ENCODE measurements around the gene HIRA.
"Not testable (repeated sequence)": the region's sequence is repeated elsewhere in the genome, so short reads cannot be mapped to it uniquely, and the experiment has no call there.

The HIRA gene

GRCh38 chr22:19443544-19444211, 12.1 kb upstream of the HIRA start:
- H3K4me3 ChIP-seq (ENCODE audit: low read depth, low read length), result no peak overlapping the region

GRCh38 chr22:19442166-19442565, 10.6 kb upstream of the HIRA start:
- H3K4me3 ChIP-seq (ENCODE audit: low read depth, low read length), result no peak overlapping the region

- no peak overlapping the region for H3K4me3 ChIP-seq (ENCODE audit: low read depth, low read length)
Measured at GRCh38 chr22:19440411-19441195, 9.1 kb upstream of the HIRA start.

GRCh38 chr22:19438298-19438697, 6.8 kb upstream of the HIRA start:
- H3K4me3 ChIP-seq (ENCODE audit: low read depth, low read length), result no peak overlapping the region

GRCh38 chr22:19436444-19437161, 5.1 kb upstream of the HIRA start:
- H3K4me3 ChIP-seq (ENCODE audit: low read depth, low read length), result not testable (repeated sequence)

- H3K4me3 ChIP-seq (ENCODE audit: low read depth, low read length), result no peak overlapping the region
Measured at GRCh38 chr22:19434829-19435580, 3.5 kb upstream of the HIRA start.

GRCh38 chr22:19434401-19434800, 2.9 kb upstream of the HIRA start:
- H3K4me3 ChIP-seq (ENCODE audit: low read depth, low read length), result no peak overlapping the region

GRCh38 chr22:19432133-19432851, 759 bp upstream of the HIRA start, which contains the start of gene MRPL40:
MRPL40 (plus strand) TSS chr22:19432545; CDS start chr22:19432555, 10 bp downstream.
- peak within 1 kb of the TSS; percentile 88 for H3K4me3 ChIP-seq (ENCODE audit: low read depth, low read length)

- peak overlapping the region; percentile 85 for H3K4me3 ChIP-seq (ENCODE audit: low read depth, low read length)
Measured at GRCh38 chr22:19430890-19431541, 517 bp downstream of the HIRA start.

- H3K4me3 ChIP-seq (ENCODE audit: low read depth, low read length), result peak overlapping the region; percentile 85
Measured at GRCh38 chr22:19429950-19430889, 1.3 kb downstream of the HIRA start.

- no peak overlapping the region for H3K4me3 ChIP-seq (ENCODE audit: low read depth, low read length)
Measured at GRCh38 chr22:19424186-19424500, 7.4 kb downstream of the HIRA start.

- H3K4me3 ChIP-seq (ENCODE audit: low read depth, low read length), result no peak overlapping the region
Measured at GRCh38 chr22:19422440-19423301, 8.9 kb downstream of the HIRA start.

- no peak overlapping the region for H3K4me3 ChIP-seq (ENCODE audit: low read depth, low read length)
Measured at GRCh38 chr22:19420321-19420720, 11.2 kb downstream of the HIRA start.

- no peak overlapping the region for H3K4me3 ChIP-seq (ENCODE audit: low read depth, low read length)
Measured at GRCh38 chr22:19419464-19420178, 11.9 kb downstream of the HIRA start.

GRCh38 chr22:19419086-19419463, 12.5 kb downstream of the HIRA start:
- H3K4me3 ChIP-seq (ENCODE audit: low read depth, low read length), result no peak overlapping the region

GRCh38 chr22:19412923-19413322, 18.6 kb downstream of the HIRA start:
- no peak overlapping the region for H3K4me3 ChIP-seq (ENCODE audit: low read depth, low read length)

- no peak overlapping the region for H3K4me3 ChIP-seq (ENCODE audit: low read depth, low read length)
Measured at GRCh38 chr22:19412478-19412877, 19.1 kb downstream of the HIRA start.

Data from iPS-11a (cell line).